H9 (cell line): ENCODE results near the gene SRSF4. TPM values are rescaled to one million over a fixed set of nuclear protein-coding genes. Genes with fewer than 3 reads are reported as not detected.
A peak's percentile ranks its signal among the peaks of the same experiment; 100 is the strongest.

Experiments
- DNase-seq: peaks from one replicate; pipeline ENCODE4 v3.0.0-alpha.2; 2017
- H2AFZ ChIP-seq: one replicate; pipeline ENCODE4 v1.6.1; 2013; ENCODE audit warnings: mild to moderate bottlenecking, low read length, control low read depth, moderate library complexity
- H2AK5ac ChIP-seq: 2 replicates; pipeline ENCODE4 v1.6.1; 2013; ENCODE audit warnings: low read length, control low read depth, mixed read lengths; ENCODE audit not compliant: insufficient read length
- H2BK120ac ChIP-seq: one replicate; pipeline ENCODE4 v1.6.1; 2013; ENCODE audit warnings: low read depth, mild to moderate bottlenecking, low read length, control low read depth, inconsistent platforms; ENCODE audit not compliant: poor library complexity, severe bottlenecking
- H2BK12ac ChIP-seq: 2 replicates; pipeline ENCODE4 v1.6.1; 2013; ENCODE audit warnings: low read length, control low read depth, mixed read lengths, low read depth; ENCODE audit not compliant: insufficient read length
- H2BK15ac ChIP-seq: 2 replicates; pipeline ENCODE4 v1.6.1; 2013; ENCODE audit warnings: low read depth, low read length, control low read depth
- H2BK20ac ChIP-seq: one replicate; pipeline ENCODE4 v1.6.1; 2013; ENCODE audit warnings: low read depth, mild to moderate bottlenecking, low read length, control low read depth, inconsistent platforms; ENCODE audit not compliant: poor library complexity, severe bottlenecking
- H2BK5ac ChIP-seq: 2 replicates; pipeline ENCODE4 v1.6.1; 2013; ENCODE audit warnings: low read length, control low read depth, mixed read lengths; ENCODE audit not compliant: insufficient read length
- H3K14ac ChIP-seq: 2 replicates; pipeline ENCODE4 v1.6.1; 2013; ENCODE audit warnings: low read length, control low read depth; ENCODE audit not compliant: insufficient read depth
- H3K18ac ChIP-seq: 2 replicates; pipeline ENCODE4 v1.6.1; 2013; ENCODE audit warnings: low read depth, mild to moderate bottlenecking, mixed read lengths, low read length, control low read depth; ENCODE audit not compliant: insufficient read length
- H3K23ac ChIP-seq: 2 replicates; pipeline ENCODE4 v1.6.1; 2013; ENCODE audit warnings: low read length, control low read depth, mixed read lengths, low read depth; ENCODE audit not compliant: insufficient read length
- H3K23me2 ChIP-seq: 2 replicates; pipeline ENCODE4 v1.6.1; 2013; ENCODE audit warnings: low read depth, mild to moderate bottlenecking, mixed read lengths, low read length, control low read depth; ENCODE audit not compliant: insufficient read length, poor library complexity, severe bottlenecking
- H3K27ac ChIP-seq: 2 replicates; pipeline ENCODE4 v1.5.1; 2013; ENCODE audit warnings: low read length, control low read depth, mixed read lengths, low read depth; ENCODE audit not compliant: insufficient read length
- H3K27me3 ChIP-seq: 2 replicates; pipeline ENCODE4 v1.6.1; 2013; ENCODE audit warnings: low read length, control low read depth, inconsistent platforms; ENCODE audit not compliant: insufficient read depth
- H3K4ac ChIP-seq: 2 replicates; pipeline ENCODE4 v1.6.1; 2013; ENCODE audit warnings: low read depth, mild to moderate bottlenecking, control low read depth, inconsistent platforms, low read length, moderate library complexity
- H3K4me1 ChIP-seq: 2 replicates; pipeline ENCODE4 v1.6.1; 2013; ENCODE audit warnings: low read length, control low read depth, inconsistent platforms; ENCODE audit not compliant: insufficient read depth
- H3K4me2 ChIP-seq: 2 replicates; pipeline ENCODE4 v1.6.1; 2013; ENCODE audit warnings: low read length, control low read depth, mixed read lengths; ENCODE audit not compliant: insufficient read length, insufficient read depth
- H3K56ac ChIP-seq: 2 replicates; pipeline ENCODE4 v1.6.1; 2013; ENCODE audit warnings: low read depth, mild to moderate bottlenecking, mixed read lengths, low read length, control low read depth; ENCODE audit not compliant: insufficient read length
- H3K79me1 ChIP-seq: 2 replicates; pipeline ENCODE4 v1.6.1; 2013; ENCODE audit warnings: low read depth, mild to moderate bottlenecking, moderate library complexity, low read length, control low read depth, inconsistent platforms; ENCODE audit not compliant: insufficient read depth, poor library complexity, severe bottlenecking
- H3K79me2 ChIP-seq: 2 replicates; pipeline ENCODE4 v1.6.1; 2013; ENCODE audit warnings: low read length, control low read depth, inconsistent platforms; ENCODE audit not compliant: insufficient read depth
- H3K9ac ChIP-seq: 2 replicates; pipeline ENCODE4 v1.6.1; 2013; ENCODE audit warnings: low read length, control low read depth, mixed read lengths; ENCODE audit not compliant: insufficient read length; ENCODE audit errors: extremely low read depth
- H3K9me3 ChIP-seq: one replicate; pipeline ENCODE4 v1.6.1; 2013; ENCODE audit warnings: low read depth, low read length, inconsistent platforms; ENCODE audit not compliant: control insufficient read depth
- H3T11ph ChIP-seq: one replicate; pipeline ENCODE4 v1.6.1; 2013; ENCODE audit warnings: mild to moderate bottlenecking, low read length, control low read depth, inconsistent platforms
- H4K20me1 ChIP-seq: one replicate; pipeline ENCODE4 v1.6.1; 2013; ENCODE audit not compliant: control insufficient read depth, insufficient read length, insufficient read depth
- H4K5ac ChIP-seq: 2 replicates; pipeline ENCODE4 v1.6.1; 2013; ENCODE audit warnings: low read depth, mild to moderate bottlenecking, mixed read lengths, low read length, control low read depth; ENCODE audit not compliant: insufficient read length
- H4K8ac ChIP-seq: replicated peaks from 2 replicates; pipeline ENCODE4 v1.6.1; 2013; ENCODE audit warnings: low read length, control low read depth, mixed read lengths, low read depth; ENCODE audit not compliant: insufficient read length
- H4K91ac ChIP-seq: 2 replicates; pipeline ENCODE4 v1.6.1; 2013; ENCODE audit warnings: low read depth, mild to moderate bottlenecking, moderate library complexity, mixed read lengths, low read length, control low read depth; ENCODE audit not compliant: insufficient read length
- H3K27ac Mint-ChIP-seq, 3 experiments: 2 replicates in 2 of 3; 3 replicates in 1 of 3; pipeline ENCODE4 v1.8.0; 2020 to 2021; ENCODE audit warnings: mixed read lengths in 3 of 3, mild to moderate bottlenecking in 1 of 3, moderate library complexity in 1 of 3
- H3K27me3 Mint-ChIP-seq: 2 replicates; pipeline ENCODE4 v1.8.0; 2021; ENCODE audit warnings: low read depth, mild to moderate bottlenecking, moderate library complexity, mixed read lengths
- H3K36me3 Mint-ChIP-seq, 3 experiments: 2 replicates in 2 of 3; 3 replicates in 1 of 3; pipeline ENCODE4 v1.8.0; 2020 to 2021; ENCODE audit warnings: low read depth in 3 of 3, mixed read lengths in 3 of 3; ENCODE audit not compliant: insufficient read depth in 1 of 3
- H3K4me1 Mint-ChIP-seq, 2 experiments: 2 replicates each; pipeline ENCODE4 v1.8.0; 2020; ENCODE audit warnings: mixed read lengths in 2 of 2
- H3K4me3 Mint-ChIP-seq, 2 experiments: 2 replicates in 1 of 2; 3 replicates in 1 of 2; pipeline ENCODE4 v1.8.0; 2020 to 2021; ENCODE audit warnings: mild to moderate bottlenecking in 2 of 2, mixed read lengths in 2 of 2, moderate library complexity in 1 of 2
- H3K9me3 Mint-ChIP-seq, 2 experiments: 2 replicates in 1 of 2; 3 replicates in 1 of 2; pipeline ENCODE4 v1.8.0; 2020; ENCODE audit warnings: mild to moderate bottlenecking in 2 of 2, mixed read lengths in 2 of 2, moderate library complexity in 1 of 2
- CTCF ChIP-seq: fragments of 200-600 bp; sonication (generic); conservative IDR thresholded peaks from 3 replicates; pipeline ENCODE4 v1.8.0; 2021; ENCODE audit warnings: antibody characterized with exemption, mild to moderate bottlenecking
- WGBS: extraction: QIAGEN DNeasy Blood & Tissue Kit; methylation state at CpG from one replicate; pipeline ENCODE4 v1.1.7; 2013; ENCODE audit warnings: missing lambda C conversion rate, low lambda C conversion rate, mixed read lengths; ENCODE audit not compliant: insufficient read length; ENCODE audit errors: extremely low coverage; 5-methylcytosine and 5-hydroxymethylcytosine counted together
- total RNA-seq: library from RNA; stranded (reverse); gene quantifications from 2 replicates; pipeline ENCODE4 v1.2.1, GENCODE V29; 2021

SRSF4 gene
- total RNA-seq, 1 experiment from 2014 or later, result 90.6 TPM

- H2BK5ac ChIP-seq, result no peak overlapping the region
- Mint-ChIP-seq H3K36me3 (peaks cover 15 to 41% (median 40%) of the 10 kb centered on the region in 3 experiments; a peak in 6 of 7 replicates), H3K4me1 (peaks cover 8 to 11% of the 10 kb centered on the region in 2 experiments; a peak in 3 of 4 replicates), H3K9me3 (peaks cover 0 to 5% of the 10 kb centered on the region in 2 experiments; a peak in 3 of 5 replicates), H3K27ac (peak overlapping the region; percentile 26 to 82 (median 53); a peak in 4 of 7 replicates), H3K4me3 (no peak overlapping the region), H3K27me3 (no peaks in the 10 kb centered on the region)
- H4K5ac ChIP-seq, result no peak overlapping the region
- no peak overlapping the region for H3K9ac ChIP-seq
- no peaks in the 10 kb centered on the region for H3K79me1 ChIP-seq
- H3K79me2 ChIP-seq, result no peaks in the 10 kb centered on the region
- no peak overlapping the region for H2AK5ac ChIP-seq
- no peak overlapping the region for H2BK120ac ChIP-seq
- no peaks in the 10 kb centered on the region for H3K4me1 ChIP-seq
- no peak overlapping the region for H4K91ac ChIP-seq
- no peaks in the 10 kb centered on the region for H3K9me3 ChIP-seq
- no peak overlapping the region for H3K27ac ChIP-seq
- DNase-seq, result no peak
- H3K14ac ChIP-seq, result no peak overlapping the region; the same call in 1 of the 2 replicates
- H3K56ac ChIP-seq, result no peak overlapping the region
- no peak overlapping the region for H3K4ac ChIP-seq
- no peaks in the 10 kb centered on the region for H3K27me3 ChIP-seq
- H4K20me1 ChIP-seq, result no peaks in the 10 kb centered on the region
- no peak overlapping the region for H3K4me2 ChIP-seq
- no peaks in the 10 kb centered on the region for H3K23me2 ChIP-seq
- no peak overlapping the region for H2BK12ac ChIP-seq
- no peak overlapping the region for H4K8ac ChIP-seq
- H3K18ac ChIP-seq, result no peak overlapping the region
- no CpG with 5 or more reads among the region's 8 CpGs for WGBS
- no peak overlapping the region for H2BK15ac ChIP-seq
- no peak overlapping the region for H2BK20ac ChIP-seq
- H2AFZ ChIP-seq, result no peak overlapping the region
- H3T11ph ChIP-seq, result no peak overlapping the region
- H3K23ac ChIP-seq, result no peak overlapping the region
- no peak for TF ChIP-seq CTCF
These were observed 12.3 kb upstream of the SRSF4 start for GRCh38 chr1:29193879-29194455.
